NCI-H82 treated with DMSO at 0.1 percent for 48 hours (cell line): ENCODE measurements around the gene TMEM205.

Experiments
- DNase-seq: peaks from one replicate; lab custom pipeline; 2025; ENCODE audit not compliant: unreplicated experiment; lab: John Stamatoyannopoulos, UW

Gene TMEM205

GRCh38 chr19:11304936-11305335, 41.1 kb downstream of the TMEM205 start:
- no peak for DNase-seq

- DNase-seq: no peak
Observed at GRCh38 chr19:11300811-11301120, 45.3 kb downstream of the TMEM205 start.

DNA sequence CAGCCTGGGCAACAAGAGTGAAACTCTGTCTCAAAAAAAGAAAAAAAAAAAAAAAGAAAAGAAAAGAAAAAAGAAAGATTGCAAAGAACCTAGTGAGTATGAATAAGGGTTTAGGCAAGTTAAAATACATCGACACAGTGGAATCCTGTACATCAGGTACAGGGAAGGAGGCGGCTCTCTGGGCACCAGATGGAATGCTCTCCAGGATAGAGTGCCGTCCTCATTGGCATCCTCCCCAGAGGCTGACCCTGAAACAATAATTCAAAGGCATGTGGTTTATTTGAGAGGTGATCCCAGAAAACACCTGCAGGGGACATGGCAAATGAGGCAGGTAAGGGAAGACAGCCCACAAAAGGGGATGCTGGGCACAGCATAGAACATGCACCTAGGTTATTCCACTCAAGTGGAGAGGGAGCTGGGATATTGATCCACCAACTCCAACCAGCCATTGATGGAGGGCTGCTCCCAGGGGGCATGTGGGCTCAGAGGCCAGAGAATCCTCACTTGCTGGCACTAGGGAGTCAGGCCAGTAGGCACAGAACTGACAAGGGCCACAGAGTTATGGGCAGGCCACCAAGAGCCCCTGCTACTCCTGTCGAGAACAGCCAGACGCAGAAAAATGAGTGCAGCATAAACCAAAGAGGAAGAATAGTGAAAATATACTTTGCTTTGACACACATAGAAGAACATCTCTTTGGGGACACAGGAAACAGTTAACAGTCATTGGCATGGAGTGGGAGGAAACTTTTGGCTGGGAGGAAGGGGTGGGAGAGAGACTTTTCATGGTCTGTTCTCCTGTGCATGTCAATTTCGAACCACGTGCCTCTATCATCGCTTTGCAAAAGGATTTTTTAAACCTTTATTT, 45.9 kb downstream of the TMEM205 start:
- DNase-seq: no peak

DNA sequence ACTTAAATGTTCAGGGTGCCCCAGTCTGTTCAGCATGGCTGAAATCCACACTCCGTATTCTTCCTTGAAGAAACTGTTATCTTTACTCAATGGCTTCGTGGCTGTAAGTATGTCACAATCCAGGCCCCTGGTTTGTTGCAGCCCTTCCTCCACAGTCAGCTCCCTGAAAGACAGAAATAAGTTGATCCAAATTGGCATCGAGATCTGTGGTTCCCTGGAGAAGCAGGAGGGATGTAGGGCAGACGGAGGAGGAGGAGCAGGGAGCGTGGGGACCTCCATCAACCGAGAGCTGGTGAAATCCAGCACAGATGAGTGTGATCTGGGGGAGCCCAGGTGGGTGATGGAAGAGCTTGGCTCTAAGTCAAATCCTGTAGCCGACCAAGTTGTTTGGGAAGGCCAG, 49.8 kb downstream of the TMEM205 start:
- DNase-seq: no peak

DNA sequence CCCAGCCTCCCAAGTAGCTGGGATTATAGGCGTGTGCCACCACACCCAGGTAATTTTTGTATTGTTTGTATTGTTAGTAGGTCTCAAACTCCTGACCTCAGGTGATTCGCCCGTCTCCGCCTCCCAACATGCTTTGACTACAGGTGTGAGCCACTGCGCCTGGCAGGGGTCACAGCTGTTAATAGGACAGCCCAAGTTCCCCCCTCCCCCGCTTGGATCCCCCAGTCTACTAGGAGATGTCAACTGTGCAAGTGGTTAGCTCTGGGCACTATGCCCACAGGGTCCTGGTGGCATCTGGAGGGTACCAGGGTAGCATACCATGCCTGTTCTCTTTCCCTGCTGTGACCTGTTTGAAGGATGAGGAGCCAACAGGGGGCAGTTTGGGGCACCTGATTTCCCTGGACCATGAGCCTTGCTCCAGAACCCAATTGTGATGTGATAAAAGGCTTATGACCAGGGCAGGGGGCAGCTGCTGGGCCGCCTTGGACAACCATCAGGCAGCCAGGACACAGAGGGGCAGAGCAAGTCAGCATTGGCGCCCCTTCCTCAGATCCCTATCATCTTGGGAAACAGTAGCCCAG, 50.3 kb downstream of the TMEM205 start, which contains the start of gene TSPAN16:
Gene TSPAN16 (plus strand): TSS at position 496 of the 581 bp plus-strand sequence. CDS start 138 bp downstream, outside the sequence.
- no peak for DNase-seq

DNA sequence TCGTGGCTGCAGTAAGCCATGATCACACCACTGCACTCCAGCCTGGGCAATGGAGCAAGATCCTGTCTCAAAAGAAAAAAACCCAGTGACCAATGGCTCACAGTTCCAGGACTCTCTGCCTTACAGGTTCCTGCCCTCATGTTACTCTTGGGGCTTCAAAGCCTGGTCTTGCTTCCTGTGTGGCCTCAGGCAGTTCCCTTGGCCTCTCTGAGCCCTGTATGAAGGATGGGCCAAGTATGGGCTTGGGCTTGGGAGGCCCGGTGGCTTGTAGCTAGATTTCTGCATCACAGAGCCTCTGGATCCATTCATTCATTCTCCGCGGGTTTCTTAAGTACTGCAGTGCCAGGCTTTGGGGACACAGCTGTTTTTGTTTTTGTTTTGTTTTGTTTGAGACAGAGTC, 50.9 kb downstream of the TMEM205 start:
- no peak for DNase-seq

GRCh38 chr19:11293433-11294389, 52.4 kb downstream of the TMEM205 start:
- peak; percentile 79 for DNase-seq
